ENCODE measurements around the gene PAK1. TPM values are rescaled to one million over a fixed set of nuclear protein-coding genes. Genes with fewer than 3 reads are reported as not detected.

The PAK1 gene
- total and polyA plus RNA-seq, 2 of the 8 experiments (the other 6 are each of a cell fraction or from before 2014, with no cell fraction given): 87.7 to 151 TPM

DNA sequence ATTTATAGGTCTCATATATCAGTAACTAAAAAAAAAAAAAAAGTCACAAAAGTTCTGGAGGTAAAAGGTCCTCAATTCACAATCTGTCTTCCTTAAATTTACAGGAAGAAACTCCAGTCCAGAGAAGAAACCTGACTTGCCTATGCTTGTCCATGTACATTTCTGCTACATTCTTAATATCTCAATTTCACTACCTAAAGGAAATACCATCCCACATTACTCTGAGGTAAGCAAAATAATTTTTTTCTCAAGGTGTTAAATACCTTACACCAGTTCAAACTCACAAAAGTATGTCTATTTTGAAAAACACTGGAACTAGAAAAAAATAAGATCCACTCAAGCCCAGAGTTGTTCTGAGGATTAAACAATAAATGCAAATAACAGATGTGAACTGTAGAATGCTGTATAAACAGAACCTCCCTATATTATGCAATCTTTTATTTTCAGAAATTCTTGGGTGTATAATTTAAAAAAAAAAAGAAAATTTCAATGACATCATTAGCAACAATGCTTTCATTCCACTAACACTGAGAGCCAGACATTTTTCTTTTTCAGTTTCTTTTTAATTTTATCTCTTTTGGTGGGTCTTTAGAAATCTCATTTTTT is 122.5 kb downstream of the PAK1 start:
- no peak overlapping the region for H2BK20ac ChIP-seq (ENCODE audit: low read length)
- no peak overlapping the region for H3K4me2 ChIP-seq (ENCODE audit: insufficient read depth in 1 of 2, low read depth in 2 of 2, low read length in 2 of 2)
- ChIA-PET POLR2A (ENCODE audit: partially characterized antibody) (no interaction called here), CTCF (ENCODE audit: partially characterized antibody) (no interaction called here)
- H3K79me2 ChIP-seq (ENCODE audit: control insufficient read depth in 1 of 2, insufficient read depth in 2 of 2, low read length in 2 of 2): 0 out of 4 replicates have a peak, but pooled peaks cover 0 to 2% of the 10 kb centered on the region in 2 experiments
- no peaks in the 10 kb centered on the region for H3K79me1 ChIP-seq (ENCODE audit: low read depth, low read length)
- H3K56ac ChIP-seq (replicated peaks; ENCODE audit: insufficient read length, low read depth, low read length): no peak overlapping the region
- no peak overlapping the region for H2BK15ac ChIP-seq (ENCODE audit: low read length)
- no peak overlapping the region for H3K18ac ChIP-seq (ENCODE audit: extremely low read depth, low read length)
- H3K9ac ChIP-seq (replicated peaks in 1 of 4; ENCODE audit: extremely low read depth in 1 of 4, low read depth in 3 of 4, low read length in 3 of 4): no peak overlapping the region
- no peaks in the 10 kb centered on the region for H3K27me3 ChIP-seq (replicated peaks in 1 of 4; ENCODE audit: control insufficient read depth in 3 of 4, extremely low read depth in 1 of 4, insufficient read depth in 3 of 4, low read length in 3 of 4)
- no peaks in the 10 kb centered on the region for H3K23me2 ChIP-seq (ENCODE audit: low read depth, low read length)
- no peak overlapping the region for H3K23ac ChIP-seq (ENCODE audit: insufficient read length)
- H4K5ac ChIP-seq (ENCODE audit: insufficient read length, low read depth, low read length): no peak overlapping the region
- no peak overlapping the region for H2AK5ac ChIP-seq (ENCODE audit: low read depth, low read length)
- no peak overlapping the region for H2BK120ac ChIP-seq (replicated peaks; ENCODE audit: low read depth, low read length)
- H2AFZ ChIP-seq (ENCODE audit: low read length): no peak overlapping the region
- H2BK5ac ChIP-seq (ENCODE audit: low read depth, low read length): no peak overlapping the region
- no peak overlapping the region for H3K27ac ChIP-seq (ENCODE audit: low read depth, low read length)
- no peak overlapping the region for H3K14ac ChIP-seq (ENCODE audit: insufficient read length)
- no peaks in the 10 kb centered on the region for H3K9me3 ChIP-seq (ENCODE audit: insufficient read depth in 2 of 2, low read depth in 1 of 2, low read length in 1 of 2)
- no peak overlapping the region for H2BK12ac ChIP-seq (ENCODE audit: low read depth, low read length)
- H4K91ac ChIP-seq (replicated peaks; ENCODE audit: insufficient read length, low read length): no peak overlapping the region
- peaks cover 0 to 2% of the 10 kb centered on the region in 2 experiments for H4K20me1 ChIP-seq (replicated peaks in 1 of 2; ENCODE audit: control insufficient read depth in 1 of 2, insufficient read depth in 2 of 2, low read length in 2 of 2)
- no peaks in the 10 kb centered on the region for H3K4me1 ChIP-seq (replicated peaks in 1 of 4; ENCODE audit: control insufficient read depth in 3 of 4, insufficient read depth in 4 of 4, low read length in 3 of 4)
- no peak for DNase-seq (ENCODE audit: low read depth in 1 of 2, low spot score in 2 of 2)
- no peak overlapping the region for H3K4ac ChIP-seq (replicated peaks; ENCODE audit: insufficient read length, low read depth, low read length)
- FAIRE-seq: no peak
- peaks cover 0 to 31% (median 14%) of the 10 kb centered on the region in 4 experiments; a peak in 5 of 8 replicates for H3K36me3 ChIP-seq (ENCODE audit: control insufficient read depth in 2 of 4, insufficient read depth in 4 of 4, low read length in 3 of 4)
- no peak overlapping the region for H4K8ac ChIP-seq (ENCODE audit: extremely low read depth, insufficient read depth, low read length)
- H3K4me3 ChIP-seq (ENCODE audit: extremely low read depth in 1 of 4, insufficient read depth in 2 of 4, low read depth in 3 of 4, low read length in 4 of 4): no peak overlapping the region
- TF ChIP-seq SP1 (IDR thresholded peaks at IDR 0.05; ENCODE audit: low read depth, low read length): no peak
- TF ChIP-seq EZH2 (IDR thresholded peaks at IDR 0.05; ENCODE audit: low read depth, low read length, severe bottlenecking): no peak
- no peak for TF ChIP-seq CEBPB (IDR thresholded peaks at IDR 0.05; ENCODE audit: low read depth, low read length)
- TF ChIP-seq RAD21 (IDR thresholded peaks at IDR 0.05 in 1 of 2, conservative IDR thresholded peaks at IDR 0.05 in 1 of 2; ENCODE audit: low read depth in 2 of 2, low read length in 2 of 2): no peak
- TF ChIP-seq EGR1 (IDR thresholded peaks at IDR 0.05; ENCODE audit: borderline replicate concordance, low read depth, low read length): no peak
- TF ChIP-seq ASH2L (IDR thresholded peaks at IDR 0.05; ENCODE audit: low read length): no peak
- no peak for TF ChIP-seq CREB1 (IDR thresholded peaks at IDR 0.05)
- no peak for TF ChIP-seq FOSL1 (IDR thresholded peaks at IDR 0.05; ENCODE audit: insufficient read depth, low read depth, low read length)
- TF ChIP-seq KDM4A (IDR thresholded peaks at IDR 0.05; ENCODE audit: low read depth, low read length, severe bottlenecking): no peak
- TF ChIP-seq SP4 (IDR thresholded peaks at IDR 0.05; ENCODE audit: low read length): no peak
- TF ChIP-seq SIX5 (IDR thresholded peaks at IDR 0.05; ENCODE audit: low read depth, low read length): no peak
- TF ChIP-seq TAF1 (IDR thresholded peaks at IDR 0.05; ENCODE audit: low read depth, low read length): no peak
- TF ChIP-seq RBBP5 (IDR thresholded peaks at IDR 0.05; ENCODE audit: borderline replicate concordance, low read depth, low read length): no peak
- TF ChIP-seq, protein P1, sequence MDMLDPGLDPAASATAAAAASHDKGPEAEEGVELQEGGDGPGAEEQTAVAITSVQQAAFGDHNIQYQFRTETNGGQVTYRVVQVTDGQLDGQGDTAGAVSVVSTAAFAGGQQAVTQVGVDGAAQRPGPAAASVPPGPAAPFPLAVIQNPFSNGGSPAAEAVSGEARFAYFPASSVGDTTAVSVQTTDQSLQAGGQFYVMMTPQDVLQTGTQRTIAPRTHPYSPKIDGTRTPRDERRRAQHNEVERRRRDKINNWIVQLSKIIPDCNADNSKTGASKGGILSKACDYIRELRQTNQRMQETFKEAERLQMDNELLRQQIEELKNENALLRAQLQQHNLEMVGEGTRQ (IDR thresholded peaks at IDR 0.05; ENCODE audit: low read length): no peak
- no peak for TF ChIP-seq RXRA (IDR thresholded peaks at IDR 0.05; ENCODE audit: insufficient read depth, low read depth, low read length)
